ENCODE measurements around the gene PACS2.

The PACS2 gene

DNA sequence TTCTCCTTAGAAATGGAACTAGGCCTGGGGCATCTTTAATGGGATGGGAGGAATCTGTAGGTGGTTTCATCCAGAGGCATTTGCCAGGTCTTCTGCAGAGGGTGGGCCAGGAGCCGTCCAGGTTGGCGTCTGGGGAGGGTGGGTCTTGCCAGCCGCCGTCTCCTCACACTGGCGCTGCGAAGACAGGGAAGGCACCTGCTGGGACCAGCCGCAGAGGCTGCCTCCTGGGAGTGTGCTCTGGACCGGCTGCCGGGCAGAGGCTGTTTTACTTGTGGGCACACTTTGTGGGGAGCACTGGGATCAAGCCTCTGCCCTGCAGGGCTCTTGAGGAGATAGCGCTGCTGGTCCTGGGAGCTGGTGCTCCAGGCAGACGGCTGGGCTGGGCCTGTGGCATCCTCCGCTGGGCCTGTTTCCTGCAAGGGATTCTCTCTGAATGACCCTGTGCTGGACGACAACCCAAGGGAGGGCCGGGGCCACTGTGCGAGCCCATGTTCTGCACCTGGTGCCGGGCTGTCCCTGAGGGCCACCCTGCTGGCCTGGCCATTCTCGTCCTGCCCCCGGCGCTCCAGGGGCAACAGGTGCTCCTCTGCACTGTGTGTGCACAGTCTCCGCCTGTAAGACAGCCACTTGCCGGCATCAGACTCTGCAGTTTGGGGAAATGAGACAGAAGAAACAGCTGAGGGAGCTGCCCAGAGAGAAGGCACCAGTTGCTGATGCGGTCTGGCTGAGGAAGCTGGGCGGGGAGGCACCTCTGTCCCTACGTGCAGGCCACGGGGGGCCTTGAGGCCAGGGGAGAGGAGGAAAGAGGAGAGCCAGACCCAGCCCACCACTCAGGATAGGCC is 73.8 kb downstream of the PACS2 start:
- DNase-seq (ENCODE audit: low spot score), result no peak

DNA sequence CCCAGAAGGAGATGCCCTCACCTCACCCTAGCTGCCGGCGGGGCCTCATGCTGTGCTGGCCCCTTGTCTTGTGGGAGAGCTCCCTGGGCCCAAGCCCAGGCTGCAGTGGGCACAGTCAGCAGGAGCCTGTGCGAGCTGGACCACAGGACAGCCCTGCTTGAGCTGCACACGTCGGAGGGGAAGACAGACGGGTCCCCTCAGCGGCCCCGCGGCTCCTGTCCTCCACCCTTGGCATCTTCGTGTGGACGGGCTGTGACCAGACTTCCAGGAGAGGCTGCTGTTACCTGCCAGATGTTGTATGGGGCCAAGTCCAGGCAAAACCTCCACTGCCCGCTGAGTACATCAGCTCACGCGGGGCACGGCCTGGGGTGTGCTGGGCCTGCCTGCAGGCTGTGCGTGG is 74.4 kb downstream of the PACS2 start:
- DNase-seq (ENCODE audit: low spot score), result no peak

DNA sequence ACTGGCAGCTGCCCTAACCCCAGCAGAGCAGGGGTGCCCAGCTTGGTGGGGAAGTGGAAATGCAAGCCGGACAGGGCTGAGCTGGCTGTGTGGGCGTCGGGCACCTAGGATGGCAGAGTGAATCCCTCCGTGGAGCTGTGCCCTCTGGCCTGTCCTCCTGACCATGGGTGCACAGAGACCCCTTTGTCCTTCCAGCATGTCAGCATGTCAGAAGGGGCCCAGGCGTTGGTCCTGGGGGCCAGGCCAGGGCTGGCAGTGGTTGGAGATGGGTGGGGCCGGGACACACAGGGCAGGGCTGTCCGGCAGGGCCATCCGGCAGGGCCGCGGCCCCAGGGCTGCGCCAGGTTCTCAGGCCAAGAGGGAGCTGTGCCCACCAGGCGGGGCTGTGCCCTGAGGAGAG is 75.0 kb downstream of the PACS2 start:
- peak; percentile 35 for DNase-seq (ENCODE audit: low spot score)

DNA sequence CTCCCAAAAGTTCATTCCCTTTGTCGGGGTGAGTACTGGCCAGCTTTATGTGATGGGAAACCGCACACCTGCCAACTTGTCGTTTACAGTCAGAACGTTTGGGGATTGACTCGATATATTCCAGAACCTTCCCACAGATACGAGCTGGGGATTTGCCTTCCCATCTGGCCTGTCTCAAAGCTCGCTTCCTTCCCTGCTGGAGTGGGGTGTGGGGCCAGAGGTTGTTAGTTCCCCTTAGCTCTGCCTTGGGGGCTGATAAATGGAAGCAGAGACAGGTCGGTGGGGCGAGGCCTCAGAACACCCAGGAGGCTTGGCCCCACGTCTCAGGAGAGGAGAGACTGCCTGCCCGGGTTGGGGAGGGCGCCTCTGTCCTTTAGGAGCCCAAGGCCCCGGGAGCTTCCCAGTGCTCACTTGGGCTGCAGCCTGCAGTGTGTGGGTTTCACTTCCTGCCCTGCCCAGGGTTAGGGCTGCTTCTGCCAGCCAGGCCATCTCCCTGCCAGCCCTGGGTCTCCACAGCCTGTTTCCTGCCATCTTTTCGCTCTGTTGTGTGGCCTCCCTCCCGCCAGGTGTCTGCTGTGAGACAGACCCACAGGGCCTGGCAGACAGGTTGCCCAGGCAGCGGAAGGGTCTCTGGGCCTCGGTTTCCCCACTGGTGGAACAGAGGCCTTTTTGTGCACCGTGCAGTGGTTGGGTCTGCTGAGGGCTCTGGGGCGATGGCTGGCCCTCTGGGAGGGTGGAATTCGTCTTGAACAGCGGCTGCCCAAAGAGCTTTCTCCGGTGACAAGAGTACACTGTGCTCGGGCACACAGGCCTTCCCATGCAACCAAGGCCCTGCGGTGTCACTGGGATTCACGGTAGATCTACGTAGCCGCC is 75.7 kb downstream of the PACS2 start:
- DNase-seq (ENCODE audit: low spot score), result no peak

DNA sequence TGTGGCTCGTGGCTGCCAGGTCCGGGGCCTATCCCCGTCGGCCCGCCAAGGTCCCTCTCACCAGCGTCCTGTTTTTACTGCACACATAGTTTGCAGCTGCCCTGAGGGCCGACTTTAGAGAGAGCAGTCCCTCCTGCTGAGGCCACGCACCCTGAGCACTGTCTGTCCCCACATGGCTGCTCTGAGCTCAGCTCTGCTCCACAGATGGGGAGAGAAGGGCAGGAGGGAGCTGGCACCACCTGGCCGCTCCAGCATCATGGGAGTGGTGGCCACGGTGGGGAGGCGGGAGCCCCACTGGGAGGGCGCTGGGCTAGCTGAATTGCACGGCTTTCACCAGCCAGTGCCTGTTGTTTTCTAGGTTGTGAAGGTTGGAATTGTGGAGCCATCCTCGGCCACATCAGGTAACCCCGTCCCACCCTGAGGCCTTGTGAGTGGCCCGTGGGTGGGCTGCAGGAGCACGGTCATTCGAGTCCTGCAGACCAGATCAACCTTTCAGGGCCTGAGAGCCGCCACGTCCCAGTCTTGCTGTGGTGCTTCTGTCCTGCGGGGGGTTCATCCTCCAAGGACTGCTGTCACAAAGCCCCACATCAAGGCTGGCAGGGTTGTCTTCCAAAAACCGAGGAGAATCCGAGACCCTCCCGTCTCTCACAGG is 76.4 kb downstream of the PACS2 start:
- DNase-seq (ENCODE audit: low spot score), result no peak

DNA sequence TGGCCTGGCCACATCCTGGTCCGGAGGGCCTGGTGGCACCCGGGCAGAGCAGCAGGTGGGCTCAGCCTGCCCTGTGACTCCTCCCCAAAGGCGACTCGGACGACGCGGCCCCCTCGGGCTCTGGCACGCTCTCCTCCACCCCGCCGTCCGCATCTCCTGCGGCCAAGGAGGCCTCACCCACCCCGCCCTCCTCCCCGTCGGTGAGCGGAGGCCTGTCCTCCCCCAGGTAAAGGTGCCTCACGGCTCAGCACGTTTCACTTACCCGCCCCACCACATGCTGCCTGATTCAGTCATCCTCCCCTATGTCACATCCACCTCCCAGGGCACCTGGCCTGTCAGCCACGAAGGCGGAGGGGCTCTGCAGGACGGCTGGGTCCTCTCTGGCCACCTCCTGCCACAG is 77.0 kb downstream of the PACS2 start:
- no peak for DNase-seq (ENCODE audit: low spot score)

DNA sequence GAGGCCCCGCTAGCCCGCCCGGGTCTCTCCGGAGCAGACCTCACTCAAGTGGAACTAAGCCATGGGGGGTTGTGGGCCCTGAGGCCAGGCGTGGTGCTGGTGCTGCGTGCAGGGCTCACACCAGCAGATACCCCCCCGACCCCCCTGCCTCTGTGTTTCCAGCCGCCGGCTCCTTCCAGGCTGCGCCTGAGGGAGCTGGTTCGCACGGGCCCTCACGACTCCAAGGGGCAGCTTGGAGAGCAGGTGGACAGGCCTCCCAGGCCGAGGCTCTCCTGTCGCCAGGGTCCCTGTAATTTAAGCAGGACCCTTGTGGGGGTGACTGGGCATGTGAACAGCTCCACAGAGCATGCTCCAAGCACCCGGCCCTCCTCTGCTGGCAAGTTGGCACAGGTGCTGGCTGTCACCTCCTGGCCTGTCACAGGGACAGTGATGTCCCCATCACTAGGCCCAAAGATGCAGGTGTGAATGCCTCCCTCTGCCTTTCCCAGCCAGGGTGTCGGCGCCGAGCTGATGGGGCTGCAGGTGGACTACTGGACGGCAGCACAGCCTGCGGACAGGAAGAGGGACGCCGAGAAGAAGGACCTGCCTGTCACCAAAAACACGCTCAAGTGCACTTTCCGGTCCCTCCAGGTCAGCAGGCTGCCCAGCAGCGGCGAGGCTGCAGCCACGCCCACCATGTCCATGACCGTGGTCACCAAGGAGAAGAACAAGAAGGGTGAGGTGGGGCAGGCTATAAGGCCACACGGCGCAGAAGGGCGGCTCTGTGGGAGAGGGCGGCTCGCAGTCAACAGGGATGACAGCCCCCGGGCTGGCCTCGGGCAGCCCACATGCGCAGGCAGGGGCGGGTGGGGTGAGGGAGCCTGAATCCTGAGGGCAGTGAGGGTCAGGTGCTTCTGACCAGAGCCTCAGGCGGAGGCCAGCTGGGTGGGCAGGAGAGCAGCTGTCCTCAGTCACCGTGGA is 77.9 kb downstream of the PACS2 start:
- no peak for DNase-seq (ENCODE audit: low spot score)

DNA sequence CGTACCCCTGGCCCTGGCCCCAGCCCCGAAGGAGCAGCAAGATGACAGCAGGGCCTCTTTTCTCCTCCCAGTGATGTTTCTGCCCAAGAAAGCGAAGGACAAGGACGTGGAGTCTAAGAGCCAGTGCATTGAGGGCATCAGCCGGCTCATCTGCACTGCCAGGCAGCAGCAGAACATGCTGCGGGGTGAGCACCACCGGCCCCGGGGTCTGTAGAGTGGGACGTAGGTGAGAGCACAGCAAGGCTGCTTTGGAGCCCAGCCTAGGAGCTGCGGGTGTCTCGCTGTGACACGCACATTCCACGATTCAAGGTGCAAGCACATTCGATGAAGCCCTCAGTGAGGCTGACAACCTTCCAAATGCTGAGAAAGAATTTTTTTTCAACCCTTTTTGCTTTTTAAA is 78.6 kb downstream of the PACS2 start:
- DNase-seq (ENCODE audit: low spot score), result no peak

DNA sequence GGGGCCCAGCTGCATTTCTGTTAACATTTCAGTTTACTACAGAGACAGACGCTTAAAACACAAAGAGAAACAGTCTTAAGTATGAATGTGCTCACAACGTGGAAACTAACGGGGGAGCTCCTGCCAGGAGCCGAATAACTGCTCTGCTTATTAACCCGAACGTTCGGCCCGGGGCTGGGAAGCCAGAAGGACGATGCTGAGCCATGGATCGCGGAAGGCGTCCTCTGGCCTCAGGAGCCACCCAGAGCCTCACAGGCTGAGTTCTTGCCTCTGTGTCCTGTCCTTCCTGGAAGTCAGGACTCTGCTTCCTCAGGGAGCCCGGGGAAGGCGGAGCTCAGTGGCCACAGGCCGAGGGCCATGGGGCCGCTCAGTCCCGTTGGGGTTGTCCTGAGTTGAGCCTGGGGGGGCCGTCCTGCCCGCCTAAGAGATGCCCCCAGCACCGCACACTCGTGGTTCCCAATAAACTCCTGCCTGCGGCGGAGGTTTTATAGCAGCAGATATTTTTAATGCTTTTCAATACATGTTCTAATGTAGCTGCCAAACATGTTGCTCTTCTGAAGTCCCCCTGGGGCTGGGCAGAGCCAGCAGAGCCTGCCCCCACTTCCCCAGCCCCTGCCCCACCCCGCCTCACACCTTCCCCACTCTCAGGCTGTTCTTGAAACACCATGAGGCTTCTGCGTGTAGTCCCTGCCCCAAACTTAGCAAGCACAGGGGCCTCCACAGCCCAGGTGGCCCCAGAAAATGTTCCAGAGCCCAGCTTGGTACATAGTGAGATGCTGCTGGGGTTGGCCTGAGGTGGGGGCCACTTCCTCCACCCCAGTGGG is 80.4 kb downstream of the PACS2 start:
- DNase-seq (ENCODE audit: low spot score), result no peak

DNA sequence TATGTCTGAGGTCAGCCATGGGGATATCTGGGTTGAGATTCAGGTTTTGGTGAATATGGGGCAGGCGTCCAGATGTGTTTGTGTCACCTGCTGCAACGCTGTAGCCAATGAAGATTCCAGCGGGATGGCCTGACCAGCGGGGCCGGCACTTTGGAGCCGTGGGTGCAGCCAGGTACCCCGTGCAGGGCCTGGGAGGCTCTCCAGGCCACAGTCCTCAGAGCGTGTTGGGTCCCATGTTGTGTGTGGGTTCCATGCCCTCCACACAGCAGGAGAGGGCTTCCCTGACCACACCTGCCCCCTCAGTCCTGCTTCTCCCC is 80.9 kb downstream of the PACS2 start:
- DNase-seq (ENCODE audit: low spot score), result no peak

DNA sequence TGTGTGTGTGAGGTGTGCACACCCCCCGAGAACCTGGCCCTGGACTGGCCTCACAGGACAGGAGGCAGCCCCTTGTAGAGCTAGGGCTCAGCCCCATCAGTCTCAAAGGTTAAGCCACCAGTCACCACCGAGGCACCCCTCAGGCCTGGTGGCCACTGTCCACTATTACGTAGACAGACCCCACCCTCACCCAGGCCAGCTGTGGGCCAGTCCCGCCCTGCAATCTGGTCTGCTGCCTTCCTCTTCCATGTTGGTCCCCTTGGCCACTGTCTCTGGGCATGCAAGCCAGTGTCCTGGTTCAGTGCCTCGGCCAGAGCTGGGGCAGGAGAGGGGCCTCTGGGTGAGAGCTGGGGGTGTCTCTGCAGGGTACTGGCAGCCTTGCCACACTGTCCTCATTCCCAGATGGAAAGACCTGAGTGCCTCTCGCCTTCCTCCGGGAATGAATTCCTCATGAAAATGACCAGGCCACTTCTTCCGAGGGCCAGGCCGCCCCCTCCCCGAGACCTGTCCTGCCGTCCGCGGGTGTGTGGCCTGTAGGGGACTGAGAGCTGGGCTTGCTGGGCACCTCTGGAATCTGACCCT is 82.9 kb downstream of the PACS2 start:
- no peak for DNase-seq (ENCODE audit: low spot score)

DNA sequence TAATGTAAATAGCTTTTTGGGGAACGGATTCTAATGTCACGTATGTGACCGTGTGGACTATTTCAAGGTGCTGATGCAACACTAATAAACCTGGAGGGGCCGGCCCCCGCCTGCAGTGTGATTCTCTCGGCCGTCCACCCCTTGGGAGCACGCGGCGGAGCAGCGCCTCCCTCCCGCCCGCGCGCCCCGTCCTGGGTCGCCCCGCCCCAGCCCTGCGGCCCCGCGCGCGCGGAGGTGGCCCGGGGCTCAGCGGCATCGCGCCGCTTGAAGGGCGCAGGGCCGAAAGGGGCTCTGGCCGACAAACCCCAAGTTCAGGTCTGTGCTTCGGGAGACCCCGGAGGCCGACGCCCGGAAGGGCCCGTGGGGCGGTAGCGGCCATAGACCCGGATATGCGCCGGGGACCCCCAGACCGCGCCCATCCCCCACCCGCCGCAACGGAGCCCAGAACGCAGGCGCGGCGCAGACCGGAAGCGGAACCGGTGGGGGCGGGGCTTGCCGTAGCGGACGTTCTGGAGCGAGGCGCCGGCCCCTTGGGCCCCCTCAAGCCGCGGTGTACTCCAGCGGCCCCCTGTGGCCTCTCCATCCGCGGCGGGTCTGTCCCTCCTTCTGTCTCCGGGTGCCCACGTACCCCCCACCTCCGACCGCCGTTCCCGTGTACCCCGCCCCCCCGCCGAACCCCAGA is 83.6 kb downstream of the PACS2 start, which contains the start of gene TEX22:
Gene TEX22, plus strand, starts transcription at position 495 of the 682 bp plus-strand sequence. CDS start 803 bp downstream, outside the sequence.
- DNase-seq (ENCODE audit: low spot score), result peak; percentile 66

DNA sequence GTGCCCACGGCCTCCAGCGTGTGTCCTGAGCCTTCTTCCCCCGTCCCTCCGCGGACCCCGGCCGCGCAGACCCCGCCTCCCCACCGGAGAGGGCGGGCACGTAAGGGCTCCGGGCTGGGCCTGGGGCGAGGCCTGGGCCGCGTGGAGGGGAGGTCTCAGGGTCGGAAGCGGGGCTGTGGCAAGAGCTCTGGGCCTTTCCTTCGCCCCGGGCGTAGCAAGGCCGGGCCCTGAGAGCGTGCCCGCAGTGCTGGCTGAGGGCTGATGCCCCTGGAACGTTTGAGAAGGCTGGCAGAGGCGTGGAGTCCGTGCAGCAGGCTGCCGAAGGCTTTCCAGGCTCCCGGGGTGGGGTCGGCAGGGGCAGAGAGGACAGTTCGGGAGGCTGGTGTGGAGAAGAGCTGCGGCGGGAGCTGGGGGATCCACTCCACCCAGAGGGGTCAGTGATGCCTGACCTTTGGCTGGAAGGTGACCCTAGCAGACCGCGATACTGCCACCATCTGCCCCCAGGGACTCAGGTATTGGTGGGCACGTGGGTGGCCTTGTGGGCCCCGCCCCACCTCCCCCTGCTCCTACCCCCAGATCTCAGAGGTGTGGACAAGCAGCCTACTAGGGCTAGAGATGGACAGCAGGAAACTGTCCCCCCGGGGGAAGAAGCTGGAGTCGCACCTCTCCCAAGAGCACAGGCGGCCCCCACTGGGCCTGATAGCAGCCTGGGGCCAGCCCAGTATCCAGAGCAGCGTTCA is 84.3 kb downstream of the PACS2 start:
- DNase-seq (ENCODE audit: low spot score), result no peak

DNA sequence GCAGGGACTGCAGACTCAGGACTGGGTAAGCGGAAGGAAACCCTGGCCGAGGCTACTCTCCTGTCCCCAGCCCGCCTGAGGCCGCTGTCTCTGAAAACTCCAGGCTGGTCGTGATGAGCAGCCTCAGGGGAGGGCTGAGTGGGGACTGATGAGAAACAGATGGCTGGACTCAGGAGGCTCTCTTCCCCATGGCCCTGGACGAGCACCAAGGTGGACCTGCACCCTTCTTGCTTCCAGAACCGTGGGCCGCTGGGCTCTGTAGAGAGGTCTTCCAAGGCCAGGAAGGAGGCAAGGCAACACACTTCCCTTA is 84.9 kb downstream of the PACS2 start:
- no peak for DNase-seq (ENCODE audit: low spot score)

DNA sequence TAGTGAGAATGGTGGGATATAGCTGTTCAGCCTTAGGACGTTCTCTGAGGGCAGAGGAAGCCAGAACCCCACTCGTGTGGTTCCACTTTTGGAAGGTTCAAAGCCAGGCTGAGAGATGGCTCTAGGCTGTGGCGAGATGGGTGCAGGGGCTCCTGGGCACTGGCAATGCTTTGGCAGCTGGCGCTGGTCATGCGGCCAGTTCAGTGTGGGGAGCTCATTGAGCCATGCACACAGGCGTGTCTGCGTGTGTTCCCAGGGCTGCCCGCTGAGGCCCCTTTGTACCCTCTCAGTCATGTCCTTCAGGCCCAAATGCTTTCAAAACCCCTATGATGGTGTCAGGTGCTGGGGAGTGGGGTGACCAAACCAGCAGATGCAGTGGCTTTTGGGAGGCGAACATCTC is 85.5 kb downstream of the PACS2 start:
- no peak for DNase-seq (ENCODE audit: low spot score)

DNA sequence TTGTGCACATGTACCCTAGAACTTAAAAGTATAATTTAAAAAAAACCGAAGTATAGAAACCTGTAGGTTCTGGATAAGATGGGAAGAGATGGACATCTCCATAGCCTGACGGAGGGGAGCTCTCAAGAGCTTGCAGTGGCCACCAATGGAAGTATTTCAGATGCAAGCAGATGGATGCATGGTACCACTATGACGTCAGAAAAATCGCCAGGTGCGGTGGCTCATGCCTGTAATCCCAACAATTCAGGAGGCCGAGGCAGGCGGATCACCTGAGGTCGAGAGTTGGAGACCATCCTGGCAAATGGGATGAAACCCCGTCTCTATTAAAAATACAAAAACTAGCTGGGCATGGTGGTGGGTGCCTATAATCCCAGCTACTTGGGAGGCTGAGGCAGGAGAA is 87.2 kb downstream of the PACS2 start:
- DNase-seq (ENCODE audit: low spot score), result no peak

DNA sequence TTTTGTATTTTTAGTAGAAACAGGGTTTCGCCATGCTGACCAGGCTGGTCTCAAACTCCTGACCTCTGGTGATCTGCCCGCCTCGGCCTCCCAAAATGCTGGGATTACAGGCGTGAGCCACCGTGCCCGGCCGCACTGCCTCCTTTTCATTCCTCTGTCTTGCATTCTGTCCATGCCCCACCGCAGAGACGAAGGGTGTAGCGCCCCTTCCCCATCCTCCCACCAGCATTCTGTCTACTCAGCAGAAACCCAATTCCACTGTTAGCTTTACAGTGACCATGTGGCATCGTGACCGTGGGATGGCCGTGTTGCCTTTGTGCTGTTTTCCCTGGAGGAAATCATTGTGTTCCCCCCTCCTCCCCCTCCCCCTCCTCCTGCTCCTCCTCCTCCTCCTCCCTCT is 94.0 kb downstream of the PACS2 start:
- DNase-seq (ENCODE audit: low spot score), result no peak

DNA sequence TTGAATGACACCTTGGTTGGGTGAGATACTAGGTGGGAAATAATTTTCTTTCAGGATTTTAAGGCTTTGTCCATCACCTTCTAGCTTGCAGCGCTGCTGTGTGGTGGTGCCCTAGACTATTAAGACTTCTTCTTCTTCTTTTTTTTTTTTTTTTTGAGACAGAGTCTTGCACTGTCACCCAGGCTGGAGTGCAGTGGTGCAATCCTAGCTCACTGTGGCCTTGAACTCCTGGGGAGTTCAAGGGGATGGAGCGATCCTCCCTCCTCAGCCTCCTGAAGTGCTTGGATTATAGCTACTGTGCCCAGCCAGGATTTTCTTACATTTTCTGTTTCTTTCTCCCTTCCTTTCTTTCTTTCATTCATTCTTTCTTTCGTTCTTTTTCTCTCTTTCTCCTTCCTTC is 94.8 kb downstream of the PACS2 start:
- DNase-seq (ENCODE audit: low spot score), result no peak

DNA sequence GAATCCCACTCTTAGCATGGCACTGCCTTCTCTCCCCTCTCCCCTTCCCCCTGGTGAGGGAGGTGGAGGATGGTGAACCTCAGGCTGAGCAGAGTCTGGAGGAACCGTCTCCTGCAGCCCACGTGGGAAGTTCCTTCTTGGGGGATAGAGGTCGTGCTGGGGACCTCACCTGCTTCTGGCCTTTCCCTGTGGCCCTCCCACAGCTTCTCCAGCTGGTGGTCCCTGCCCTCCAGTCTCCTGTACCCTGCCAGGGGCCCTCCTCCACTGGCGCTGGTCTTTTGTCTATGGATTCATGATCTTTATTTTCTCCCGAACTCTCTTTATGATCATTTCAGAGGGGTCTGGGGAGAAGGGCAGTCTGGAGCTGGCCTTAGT is 96.1 kb downstream of the PACS2 start:
- no peak for DNase-seq (ENCODE audit: low spot score)

All from COLO829 (cell line).